ENCODE data around the gene ANKRD33B.

The ANKRD33B gene

GRCh38 chr5:10542055-10542550 lies 21.8 kb upstream of the ANKRD33B start:
- TF ChIP-seq GATA2 (IDR thresholded peaks at IDR 0.05; ENCODE audit: low read depth, low read length) (no peak), GATA3 (IDR thresholded peaks at IDR 0.05; ENCODE audit: low read depth, low read length) (no peak)

GRCh38 chr5:10543585-10544040 lies 20.3 kb upstream of the ANKRD33B start:
- TF ChIP-seq GATA3 (IDR thresholded peaks at IDR 0.05; ENCODE audit: low read depth, low read length): no peak
- no peak for TF ChIP-seq GATA2 (IDR thresholded peaks at IDR 0.05; ENCODE audit: low read depth, low read length)

- TF ChIP-seq GATA3 (IDR thresholded peaks at IDR 0.05; ENCODE audit: low read depth, low read length): no peak
- no peak for TF ChIP-seq GATA2 (IDR thresholded peaks at IDR 0.05; ENCODE audit: low read depth, low read length)
These were observed 18.8 kb upstream of the ANKRD33B start for GRCh38 chr5:10545084-10545483.

- TF ChIP-seq GATA3 (IDR thresholded peaks at IDR 0.05; ENCODE audit: low read depth, low read length) (no peak), GATA2 (IDR thresholded peaks at IDR 0.05; ENCODE audit: low read depth, low read length) (no peak)
These were observed 17.7 kb upstream of the ANKRD33B start for GRCh38 chr5:10546186-10546585.

- TF ChIP-seq GATA3 (IDR thresholded peaks at IDR 0.05; ENCODE audit: low read depth, low read length): no peak
- no peak for TF ChIP-seq GATA2 (IDR thresholded peaks at IDR 0.05; ENCODE audit: low read depth, low read length)
These were observed 15.3 kb upstream of the ANKRD33B start for GRCh38 chr5:10548418-10549122.

GRCh38 chr5:10550222-10550995 lies 13.5 kb upstream of the ANKRD33B start:
- no peak for TF ChIP-seq GATA2 (IDR thresholded peaks at IDR 0.05; ENCODE audit: low read depth, low read length)
- no peak for TF ChIP-seq GATA3 (IDR thresholded peaks at IDR 0.05; ENCODE audit: low read depth, low read length)

GRCh38 chr5:10551782-10552138 lies 12.1 kb upstream of the ANKRD33B start:
- TF ChIP-seq GATA2 (IDR thresholded peaks at IDR 0.05; ENCODE audit: low read depth, low read length) (no peak), GATA3 (IDR thresholded peaks at IDR 0.05; ENCODE audit: low read depth, low read length) (no peak)

- TF ChIP-seq GATA2 (IDR thresholded peaks at IDR 0.05; ENCODE audit: low read depth, low read length) (no peak), GATA3 (IDR thresholded peaks at IDR 0.05; ENCODE audit: low read depth, low read length) (no peak)
These were observed 11.4 kb upstream of the ANKRD33B start for GRCh38 chr5:10552183-10553143.

GRCh38 chr5:10553476-10553875 lies 10.4 kb upstream of the ANKRD33B start:
- no peak for TF ChIP-seq GATA2 (IDR thresholded peaks at IDR 0.05; ENCODE audit: low read depth, low read length)
- no peak for TF ChIP-seq GATA3 (IDR thresholded peaks at IDR 0.05; ENCODE audit: low read depth, low read length)

- no peak for TF ChIP-seq GATA3 (IDR thresholded peaks at IDR 0.05; ENCODE audit: low read depth, low read length)
- no peak for TF ChIP-seq GATA2 (IDR thresholded peaks at IDR 0.05; ENCODE audit: low read depth, low read length)
These were observed 8.6 kb upstream of the ANKRD33B start for GRCh38 chr5:10555277-10555684.

GRCh38 chr5:10556289-10556807 lies 7.5 kb upstream of the ANKRD33B start:
- TF ChIP-seq GATA2 (IDR thresholded peaks at IDR 0.05; ENCODE audit: low read depth, low read length): no peak

- TF ChIP-seq GATA2 (IDR thresholded peaks at IDR 0.05; ENCODE audit: low read depth, low read length) (no peak), GATA3 (IDR thresholded peaks at IDR 0.05; ENCODE audit: low read depth, low read length) (no peak)
These were observed 6.8 kb upstream of the ANKRD33B start for GRCh38 chr5:10556893-10557746.

- TF ChIP-seq GATA3 (IDR thresholded peaks at IDR 0.05; ENCODE audit: low read depth, low read length): no peak
- TF ChIP-seq GATA2 (IDR thresholded peaks at IDR 0.05; ENCODE audit: low read depth, low read length): no peak
These were observed 4.7 kb upstream of the ANKRD33B start for GRCh38 chr5:10559151-10559550.
